ENCODE measurements around the gene SPIB.

SPIB gene

DNA sequence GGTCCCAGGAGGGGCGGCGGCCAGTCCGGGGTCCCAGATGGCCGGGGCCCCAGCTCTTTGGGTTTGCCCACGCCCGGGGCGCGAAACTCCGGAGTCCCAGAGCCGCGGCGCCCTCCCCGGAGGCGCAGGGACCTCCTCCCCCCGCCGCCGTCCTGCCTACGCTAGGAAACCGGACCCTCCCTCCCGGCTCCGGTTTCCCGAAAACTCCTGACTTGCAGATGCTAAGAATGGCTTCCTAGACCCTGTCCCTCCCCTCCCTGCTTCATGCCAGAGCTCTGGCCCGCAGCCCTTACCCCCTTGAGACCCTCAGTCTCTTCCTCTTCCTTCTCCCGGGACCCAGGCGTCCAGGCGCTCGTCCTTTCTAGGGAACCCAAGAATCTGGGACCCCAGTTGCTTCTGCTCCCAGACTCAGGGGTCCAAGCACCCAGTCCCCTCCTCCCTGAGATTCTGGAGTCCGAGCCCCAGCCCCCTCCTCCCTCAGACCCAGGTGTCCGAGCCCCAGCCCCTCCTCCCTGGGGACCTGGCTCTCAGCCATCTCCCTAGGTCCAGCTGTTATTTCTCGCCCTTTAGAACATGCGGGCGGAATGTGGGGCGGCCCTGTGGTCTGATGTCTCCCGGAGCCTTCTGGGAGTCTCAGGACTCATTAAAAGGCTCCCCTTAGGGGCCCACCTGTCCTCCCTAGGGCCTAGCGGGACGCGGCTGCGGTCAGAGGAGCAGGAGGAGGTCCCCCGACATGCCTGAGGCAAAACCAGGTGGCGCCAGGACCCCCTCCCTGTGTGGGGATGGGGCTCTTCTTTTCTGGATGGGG is 13.7 kb downstream of the SPIB start, which contains the start of gene MYBPC2:
Gene MYBPC2, plus strand, starts transcription at position 672 of the 808 bp plus-strand sequence. Its CDS starts 62 bp downstream, at position 734.
- Histone ChIP-seq H3K9ac (ENCODE audit: low read length) (peak within 1 kb of the TSS; percentile 98), H3K36me3 (replicated peaks; ENCODE audit: low read depth, low read length) (peaks cover 19% of the 10 kb centered on the region), H3K79me2 (ENCODE audit: low read length) (no peaks in the 10 kb centered on the region), H3K4me1 (ENCODE audit: low read length) (peaks cover 59% of the 10 kb centered on the region), H3K27ac (ENCODE audit: low read length) (peak within 1 kb of the TSS; percentile 90), H3K4me3 (ENCODE audit: low read length) (peak within 1 kb of the TSS; percentile 82), H3K27me3 (ENCODE audit: low read depth, low read length) (0 out of 2 replicates have a peak, but pooled peaks cover 12% of the 10 kb centered on the region), H4K20me1 (ENCODE audit: insufficient read depth, low read length) (peaks cover 16% of the 10 kb centered on the region), H3K9me3 (ENCODE audit: insufficient read depth, low read length) (no peaks in the 10 kb centered on the region), H2AFZ (ENCODE audit: low read depth, low read length) (peak within 1 kb of the TSS; percentile 35; the same call in 1 of the 2 replicates), H3K4me2 (ENCODE audit: low read length) (peak within 1 kb of the TSS; percentile 100)
- TF ChIP-seq EZH2phosphoT487 (IDR thresholded peaks at IDR 0.05; ENCODE audit: low read depth) (no peak), CTCF (IDR thresholded peaks at IDR 0.05; ENCODE audit: low read depth, low read length) (no peak)

DNA sequence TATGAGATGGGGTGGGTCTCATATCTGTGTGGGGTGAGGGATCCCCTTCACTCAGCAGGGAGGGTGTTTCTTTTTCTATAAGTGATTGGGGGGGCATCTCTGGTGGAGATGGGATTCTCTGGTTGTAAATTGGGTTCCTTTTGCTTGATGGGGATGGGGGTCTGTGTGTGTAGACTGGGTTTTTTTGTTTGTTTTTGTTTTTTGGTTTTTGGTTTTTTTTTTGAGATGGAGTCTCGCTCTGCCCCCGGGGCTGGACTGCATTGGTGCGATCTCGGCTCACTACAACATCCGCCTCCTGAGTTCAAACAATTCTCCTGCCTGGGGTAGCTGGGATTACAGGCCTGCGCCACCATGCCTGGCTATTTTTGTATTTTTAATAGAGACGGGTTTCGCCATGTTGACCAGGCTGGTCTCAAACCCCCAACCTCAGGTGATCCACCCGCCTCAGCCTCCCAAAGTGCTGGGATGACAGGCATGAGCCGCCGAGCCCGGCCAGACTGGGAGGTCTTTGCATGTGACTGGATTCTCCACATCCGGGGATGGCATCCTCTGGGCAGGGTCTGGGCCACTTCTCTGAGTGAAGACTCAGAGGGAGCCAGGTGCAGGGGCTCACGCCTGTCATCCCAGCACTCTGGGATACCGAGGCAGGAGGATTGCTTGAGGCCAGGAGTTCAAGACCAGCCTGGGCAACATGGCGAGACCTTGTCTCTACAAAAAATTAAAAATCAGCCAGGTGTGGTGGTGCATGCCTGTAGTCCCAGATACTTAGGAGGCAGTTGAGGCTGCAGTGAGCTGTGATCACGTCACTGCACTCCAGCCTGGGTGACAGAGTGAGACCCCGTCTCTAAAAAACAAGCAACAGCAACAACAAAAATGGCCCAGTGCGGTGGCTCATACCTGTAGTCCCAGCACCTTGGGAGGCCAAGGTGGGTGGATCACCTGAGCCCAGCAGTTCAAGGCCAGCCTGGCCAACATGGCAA is 14.8 kb downstream of the SPIB start:
- no peaks in the 10 kb centered on the region for H3K79me2 ChIP-seq (ENCODE audit: low read length)
- H2AFZ ChIP-seq (ENCODE audit: low read depth, low read length), result peak overlapping the region; percentile 35; the same call in 1 of the 2 replicates
- peak overlapping the region; percentile 82 for H3K4me3 ChIP-seq (ENCODE audit: low read length)
- TF ChIP-seq EZH2phosphoT487 (IDR thresholded peaks at IDR 0.05; ENCODE audit: low read depth), result no peak
- TF ChIP-seq CTCF (IDR thresholded peaks at IDR 0.05; ENCODE audit: low read depth, low read length), result no peak
- peak overlapping the region; percentile 90 for H3K27ac ChIP-seq (ENCODE audit: low read length)
- peaks cover 17% of the 10 kb centered on the region; the same call in 1 of the 2 replicates for H3K27me3 ChIP-seq (ENCODE audit: low read depth, low read length)
- H3K36me3 ChIP-seq (replicated peaks; ENCODE audit: low read depth, low read length), result peaks cover 11% of the 10 kb centered on the region
- H4K20me1 ChIP-seq (ENCODE audit: insufficient read depth, low read length), result peaks cover 8% of the 10 kb centered on the region
- H3K4me1 ChIP-seq (ENCODE audit: low read length), result peaks cover 48% of the 10 kb centered on the region
- peak overlapping the region; percentile 98 for H3K9ac ChIP-seq (ENCODE audit: low read length)
- peak overlapping the region; percentile 100 for H3K4me2 ChIP-seq (ENCODE audit: low read length)
- no peaks in the 10 kb centered on the region for H3K9me3 ChIP-seq (ENCODE audit: insufficient read depth, low read length)

DNA sequence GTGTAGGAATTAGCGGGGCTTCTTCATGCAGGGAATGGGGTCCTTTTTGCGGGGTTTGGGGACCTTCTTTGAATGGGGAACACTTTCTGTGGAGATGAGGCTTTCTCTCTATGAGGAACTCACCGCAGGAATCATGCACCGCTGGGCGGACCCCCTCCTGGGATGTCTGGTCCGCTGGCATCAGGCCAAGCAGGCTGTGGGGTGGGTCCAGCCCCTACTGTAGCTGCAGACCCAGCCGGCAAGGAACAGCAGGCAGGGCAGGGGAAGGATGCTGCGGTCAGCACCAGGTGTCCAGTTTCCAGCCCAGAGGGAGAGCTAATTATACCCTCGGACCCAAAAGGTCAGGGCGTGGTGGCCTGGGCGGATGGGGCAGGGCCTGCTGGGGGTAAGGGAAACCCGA is 15.8 kb downstream of the SPIB start:
- H2AFZ ChIP-seq (ENCODE audit: low read depth, low read length), result no peak overlapping the region
- H3K27ac ChIP-seq (ENCODE audit: low read length), result no peak overlapping the region
- no peaks in the 10 kb centered on the region for H3K79me2 ChIP-seq (ENCODE audit: low read length)
- H3K27me3 ChIP-seq (ENCODE audit: low read depth, low read length), result peaks cover 17% of the 10 kb centered on the region; the same call in 1 of the 2 replicates
- H3K4me2 ChIP-seq (ENCODE audit: low read length), result peak overlapping the region; percentile 100
- no peak overlapping the region; the same call in 1 of the 2 replicates for H3K9ac ChIP-seq (ENCODE audit: low read length)
- peak overlapping the region; percentile 82; the same call in 1 of the 2 replicates for H3K4me3 ChIP-seq (ENCODE audit: low read length)
- no peaks in the 10 kb centered on the region for H4K20me1 ChIP-seq (ENCODE audit: insufficient read depth, low read length)
- H3K9me3 ChIP-seq (ENCODE audit: insufficient read depth, low read length), result no peaks in the 10 kb centered on the region
- peaks cover 40% of the 10 kb centered on the region for H3K4me1 ChIP-seq (ENCODE audit: low read length)
- peaks cover 2% of the 10 kb centered on the region for H3K36me3 ChIP-seq (replicated peaks; ENCODE audit: low read depth, low read length)
- TF ChIP-seq CTCF (IDR thresholded peaks at IDR 0.05; ENCODE audit: low read depth, low read length) (no peak), EZH2phosphoT487 (IDR thresholded peaks at IDR 0.05; ENCODE audit: low read depth) (no peak)

Measured in OCI-LY3 (cell line).